Measurements from ENCODE around the gene COL4A2. TPM values are rescaled to one million over a fixed set of nuclear protein-coding genes. Genes with fewer than 3 reads are reported as not detected.

Gene COL4A2
- total RNA-seq, 1 donor from 2014 or later, result 1,736 TPM

GRCh38 chr13:110284779-110285484 lies 22.2 kb upstream of the COL4A2 start:
- Histone ChIP-seq H3K36me3 (ENCODE audit: control insufficient read depth, insufficient read depth, low read length) (no peaks in the 10 kb centered on the region), H3K4me3 (ENCODE audit: low read depth, low read length) (no peak overlapping the region), H3K27me3 (ENCODE audit: control insufficient read depth, insufficient read depth, low read length) (no peaks in the 10 kb centered on the region)
- no peak for TF ChIP-seq CTCF (IDR thresholded peaks at IDR 0.05; ENCODE audit: insufficient read depth, low read length, poor library complexity, severe bottlenecking)
- no peak for DNase-seq (ENCODE audit: low read depth)

GRCh38 chr13:110285991-110286832 lies 20.9 kb upstream of the COL4A2 start:
- TF ChIP-seq CTCF (IDR thresholded peaks at IDR 0.05; ENCODE audit: insufficient read depth, low read length, poor library complexity, severe bottlenecking), result no peak
- Histone ChIP-seq H3K27me3 (ENCODE audit: control insufficient read depth, insufficient read depth, low read length) (no peaks in the 10 kb centered on the region), H3K36me3 (ENCODE audit: control insufficient read depth, insufficient read depth, low read length) (no peaks in the 10 kb centered on the region), H3K4me3 (ENCODE audit: low read depth, low read length) (no peak overlapping the region)
- no peak for DNase-seq (ENCODE audit: low read depth)

- DNase-seq (ENCODE audit: low read depth), result no peak
- TF ChIP-seq CTCF (IDR thresholded peaks at IDR 0.05; ENCODE audit: insufficient read depth, low read length, poor library complexity, severe bottlenecking), result no peak
- H3K4me3 ChIP-seq (ENCODE audit: low read depth, low read length), result no peak overlapping the region
- H3K36me3 ChIP-seq (ENCODE audit: control insufficient read depth, insufficient read depth, low read length), result no peaks in the 10 kb centered on the region
- H3K27me3 ChIP-seq (ENCODE audit: control insufficient read depth, insufficient read depth, low read length), result no peaks in the 10 kb centered on the region
These were observed 20.0 kb upstream of the COL4A2 start for GRCh38 chr13:110286833-110287819.

- Histone ChIP-seq H3K27me3 (ENCODE audit: control insufficient read depth, insufficient read depth, low read length) (no peaks in the 10 kb centered on the region), H3K36me3 (ENCODE audit: control insufficient read depth, insufficient read depth, low read length) (peaks cover 2% of the 10 kb centered on the region), H3K4me3 (ENCODE audit: low read depth, low read length) (no peak overlapping the region)
- TF ChIP-seq CTCF (IDR thresholded peaks at IDR 0.05; ENCODE audit: insufficient read depth, low read length, poor library complexity, severe bottlenecking), result no peak
- DNase-seq (ENCODE audit: low read depth), result no peak
These were observed 17.9 kb upstream of the COL4A2 start for GRCh38 chr13:110289174-110289573.

- H3K27me3 ChIP-seq (ENCODE audit: control insufficient read depth, insufficient read depth, low read length), result no peaks in the 10 kb centered on the region
- no peak for DNase-seq (ENCODE audit: low read depth)
- peaks cover 3% of the 10 kb centered on the region for H3K36me3 ChIP-seq (ENCODE audit: control insufficient read depth, insufficient read depth, low read length)
- no peak overlapping the region for H3K4me3 ChIP-seq (ENCODE audit: low read depth, low read length)
- TF ChIP-seq CTCF (IDR thresholded peaks at IDR 0.05; ENCODE audit: insufficient read depth, low read length, poor library complexity, severe bottlenecking), result no peak
These were observed 17.4 kb upstream of the COL4A2 start for GRCh38 chr13:110289661-110290060.
